HFFc6 (cell line): ENCODE data around the gene LINC00305. TPM values are rescaled to one million over a fixed set of nuclear protein-coding genes. Genes with fewer than 3 reads are reported as not detected.

ENCODE experiments used
- DNase-seq: peaks from one replicate; pipeline ENCODE4 v3.0.0-alpha.2; 2018
- H3K27ac Mint-ChIP-seq: 2 replicates; pipeline ENCODE4 v1.8.0; 2020; ENCODE audit warnings: mild to moderate bottlenecking, mixed read lengths
- H3K27me3 Mint-ChIP-seq: 2 replicates; pipeline ENCODE4 v1.8.0; 2021; ENCODE audit warnings: mild to moderate bottlenecking, moderate library complexity, mixed read lengths; ENCODE audit not compliant: insufficient read depth
- H3K36me3 Mint-ChIP-seq: 2 replicates; pipeline ENCODE4 v1.8.0; 2021; ENCODE audit warnings: low read depth, mixed read lengths
- H3K4me1 Mint-ChIP-seq: 2 replicates; pipeline ENCODE4 v1.8.0; 2020; ENCODE audit warnings: low read depth, mixed read lengths
- H3K4me3 Mint-ChIP-seq: 2 replicates; pipeline ENCODE4 v1.8.0; 2020; ENCODE audit warnings: mild to moderate bottlenecking, moderate library complexity, mixed read lengths
- H3K9me3 Mint-ChIP-seq: 2 replicates; pipeline ENCODE4 v1.8.0; 2020; ENCODE audit warnings: mild to moderate bottlenecking, mixed read lengths
- CTCF ChIP-seq: fragments of 200-600 bp; sonication (generic); IDR thresholded peaks from 2 replicates; pipeline ENCODE4 v1.5.0; 2021; ENCODE audit warnings: antibody characterized with exemption, mild to moderate bottlenecking
- total RNA-seq, 6 experiments: library from RNA; stranded (reverse); fragmentation: NEBNext Ultra II Directional; extraction: Animal tissue kit (Norgen Biotek cat#: 25700); gene quantifications; 2 replicates in 1 of 6; 3 replicates in 5 of 6; pipeline ENCODE4 v1.2.3, GENCODE V29; 2021

The LINC00305 gene
- total RNA-seq, 6 experiments from 2014 or later, result not detected

- Mint-ChIP-seq H3K27ac (no peak overlapping the region), H3K4me1 (no peaks in the 10 kb centered on the region), H3K4me3 (no peak overlapping the region), H3K9me3 (peaks cover 32% of the 10 kb centered on the region), H3K27me3 (no peaks in the 10 kb centered on the region), H3K36me3 (no peaks in the 10 kb centered on the region)
- no peak for TF ChIP-seq CTCF
- no peak for DNase-seq
Measured at GRCh38 chr18:64179556-64180080, 30.7 kb upstream of the LINC00305 start.

GRCh38 chr18:64178860-64179259, 30.0 kb upstream of the LINC00305 start:
- no peak overlapping the region for H3K27ac Mint-ChIP-seq
- peaks cover 24% of the 10 kb centered on the region for H3K9me3 Mint-ChIP-seq
- H3K27me3 Mint-ChIP-seq, result no peaks in the 10 kb centered on the region
- no peaks in the 10 kb centered on the region for H3K4me1 Mint-ChIP-seq
- H3K4me3 Mint-ChIP-seq, result no peak overlapping the region
- DNase-seq, result no peak
- no peak for TF ChIP-seq CTCF
- no peaks in the 10 kb centered on the region for H3K36me3 Mint-ChIP-seq

- no peaks in the 10 kb centered on the region for H3K36me3 Mint-ChIP-seq
- no peak for DNase-seq
- TF ChIP-seq CTCF, result no peak
- H3K27me3 Mint-ChIP-seq, result no peaks in the 10 kb centered on the region
- H3K4me1 Mint-ChIP-seq, result no peaks in the 10 kb centered on the region
- H3K9me3 Mint-ChIP-seq, result peaks cover 21% of the 10 kb centered on the region
- no peak overlapping the region for H3K27ac Mint-ChIP-seq
- H3K4me3 Mint-ChIP-seq, result no peak overlapping the region
Measured at GRCh38 chr18:64175432-64175831, 26.5 kb upstream of the LINC00305 start.

GRCh38 chr18:64171576-64171975, 22.7 kb upstream of the LINC00305 start:
- Mint-ChIP-seq H3K36me3 (no peaks in the 10 kb centered on the region), H3K27me3 (no peaks in the 10 kb centered on the region), H3K4me3 (no peak overlapping the region), H3K27ac (no peak overlapping the region), H3K4me1 (no peaks in the 10 kb centered on the region), H3K9me3 (peaks cover 24% of the 10 kb centered on the region)
- TF ChIP-seq CTCF, result no peak
- no peak for DNase-seq

GRCh38 chr18:64167408-64167925, 18.6 kb upstream of the LINC00305 start:
- no peaks in the 10 kb centered on the region for H3K36me3 Mint-ChIP-seq

More at GRCh38 chr18:64167408-64167925, 18.6 kb upstream of the LINC00305 start:
- DNase-seq, result no peak
- Mint-ChIP-seq H3K9me3 (peaks cover 22% of the 10 kb centered on the region), H3K27ac (no peak overlapping the region), H3K4me3 (no peak overlapping the region), H3K27me3 (no peaks in the 10 kb centered on the region), H3K4me1 (no peaks in the 10 kb centered on the region)
- TF ChIP-seq CTCF, result no peak
